Measurements from ENCODE around the gene NUMBL.

NUMBL gene

DNA sequence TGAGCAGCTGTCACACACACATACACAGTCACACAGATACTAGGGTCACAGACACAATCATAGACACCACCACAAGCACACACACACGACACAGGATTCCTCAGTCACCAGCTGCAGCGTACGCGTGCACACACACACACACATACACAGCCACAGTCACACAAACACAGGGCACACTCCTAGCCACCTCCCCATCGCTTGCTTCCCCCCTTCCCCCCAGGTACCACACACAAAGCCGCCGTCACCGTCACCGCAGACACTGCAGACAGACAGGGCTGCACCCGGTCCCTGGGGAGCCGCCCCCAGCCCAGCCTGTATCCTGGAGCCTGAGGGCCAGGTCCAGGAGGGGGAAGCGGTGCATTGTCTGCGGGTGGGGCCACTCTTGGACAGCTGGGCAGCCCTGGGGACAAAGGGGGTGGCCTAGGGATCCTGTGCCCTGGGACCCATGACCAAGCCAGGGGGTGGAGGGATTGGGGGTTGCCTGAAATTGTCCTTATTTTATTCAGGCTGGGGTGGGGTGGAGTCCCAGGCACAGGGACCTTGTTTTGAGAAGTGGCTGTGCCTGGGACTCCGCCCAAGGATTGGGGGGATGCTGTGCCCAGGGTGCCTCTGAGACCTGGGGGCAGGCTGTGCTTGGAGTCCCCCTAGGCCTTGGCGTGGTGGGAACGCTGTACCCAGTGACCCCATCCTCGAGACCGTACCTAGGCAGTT is 957 bp downstream of the NUMBL start:
- no peak for DNase-seq (ENCODE audit: low read depth)

DNA sequence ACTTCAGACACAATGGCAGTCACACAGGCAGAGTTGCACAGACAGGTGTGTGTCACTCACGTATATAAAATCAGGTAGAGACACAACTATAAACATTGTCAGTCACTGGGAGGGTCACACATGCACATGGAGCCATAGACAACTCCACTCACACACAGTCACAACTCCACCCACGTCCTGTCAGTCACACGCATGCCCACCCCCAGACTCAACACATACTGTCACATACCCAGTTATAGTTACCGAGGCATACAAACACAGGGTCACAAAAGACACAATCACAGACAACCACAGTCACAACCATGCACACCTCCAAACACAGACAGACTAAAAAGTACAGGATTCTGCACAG is 1.5 kb downstream of the NUMBL start:
- no peak for DNase-seq (ENCODE audit: low read depth)

DNA sequence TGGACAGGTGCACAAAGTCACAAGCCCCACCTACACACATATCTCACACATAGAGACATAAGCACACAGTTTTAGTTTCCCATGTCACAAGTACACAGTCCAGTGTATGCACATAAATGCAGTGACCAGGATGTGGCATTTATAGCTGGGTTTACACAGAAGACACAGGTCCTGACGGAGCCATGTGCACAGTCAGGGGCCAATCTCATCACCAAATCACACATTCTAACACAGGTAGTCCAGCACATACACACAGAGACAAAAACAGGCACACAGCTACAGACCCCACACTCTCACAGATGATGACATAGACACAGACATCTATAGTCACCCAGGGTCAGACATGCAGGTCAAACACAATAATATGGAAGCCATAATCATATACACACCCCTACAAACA is 2.1 kb downstream of the NUMBL start:
- DNase-seq (ENCODE audit: low read depth), result no peak

DNA sequence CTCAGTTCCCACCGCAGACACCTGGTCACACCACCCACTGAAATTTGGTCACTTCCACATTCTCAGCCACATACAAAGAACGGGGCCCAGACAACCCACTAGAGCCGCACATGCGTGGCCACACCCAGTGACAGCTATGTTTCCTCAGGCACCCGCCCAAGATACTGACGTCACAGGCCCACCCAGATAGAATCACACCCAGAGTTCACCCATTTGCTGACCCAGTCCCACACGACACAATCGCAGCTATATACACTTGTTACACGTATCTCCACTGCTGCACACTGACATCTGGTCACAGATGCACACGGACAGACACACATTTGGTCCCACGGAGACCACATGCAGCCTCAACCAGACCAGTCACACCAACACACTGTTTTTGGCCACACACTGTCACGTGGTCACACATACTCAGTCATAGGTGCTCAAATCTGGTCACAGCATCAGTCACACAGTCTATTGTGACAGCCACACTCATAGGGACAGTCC is 2.9 kb downstream of the NUMBL start:
- peak; percentile 54 for DNase-seq (ENCODE audit: low read depth)

DNA sequence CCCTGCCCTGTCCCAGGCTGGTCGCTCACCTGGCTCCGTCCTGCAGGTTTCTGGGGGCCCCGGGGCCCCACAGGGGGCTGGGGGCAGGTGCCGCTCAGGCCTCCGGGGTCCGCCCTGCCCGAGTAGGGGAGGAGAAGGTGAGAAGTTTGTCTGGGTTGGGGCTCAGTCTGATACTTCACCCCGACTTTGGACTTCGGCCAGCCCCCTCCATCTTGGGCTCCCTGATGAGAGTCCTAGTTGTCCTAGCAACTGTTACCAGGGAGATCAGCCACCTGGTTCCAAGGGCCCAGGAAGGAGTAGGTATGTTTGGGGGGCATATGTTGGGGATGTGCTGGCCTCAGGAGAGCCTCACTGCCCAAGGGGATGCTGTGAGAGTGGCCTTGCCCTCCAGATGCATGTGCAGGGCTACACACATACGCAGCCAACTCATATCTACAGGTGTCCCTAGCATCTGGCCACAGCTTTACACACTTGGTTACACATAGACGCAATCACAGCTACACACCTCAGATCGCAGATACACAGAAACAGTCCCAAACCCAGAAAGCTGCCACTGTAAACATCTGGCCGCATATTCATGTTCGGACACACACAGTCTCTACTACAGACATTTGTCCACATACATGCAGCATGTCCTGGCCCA is 3.4 kb downstream of the NUMBL start:
- DNase-seq (ENCODE audit: low read depth), result no peak

DNA sequence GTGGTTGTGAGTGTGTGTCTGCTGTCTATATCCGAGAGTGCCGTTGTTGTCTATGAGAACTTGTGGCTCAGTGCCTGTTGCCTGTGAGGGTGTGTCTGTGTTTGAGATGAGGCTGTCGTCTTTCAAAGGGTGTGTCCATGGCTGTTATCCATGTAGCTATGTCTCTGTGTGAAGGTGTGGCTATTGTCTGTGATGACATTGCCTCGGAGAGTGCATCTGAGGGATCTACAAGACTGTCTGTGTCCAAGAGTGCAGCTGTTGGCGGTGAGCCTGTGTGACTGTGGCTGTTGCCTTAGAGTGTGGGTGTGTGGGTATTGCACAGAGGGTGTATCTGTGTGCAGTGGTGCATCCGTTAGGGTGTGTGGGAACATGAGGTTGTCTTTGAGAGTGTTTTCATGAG is 4.9 kb downstream of the NUMBL start:
- DNase-seq (ENCODE audit: low read depth), result no peak

DNA sequence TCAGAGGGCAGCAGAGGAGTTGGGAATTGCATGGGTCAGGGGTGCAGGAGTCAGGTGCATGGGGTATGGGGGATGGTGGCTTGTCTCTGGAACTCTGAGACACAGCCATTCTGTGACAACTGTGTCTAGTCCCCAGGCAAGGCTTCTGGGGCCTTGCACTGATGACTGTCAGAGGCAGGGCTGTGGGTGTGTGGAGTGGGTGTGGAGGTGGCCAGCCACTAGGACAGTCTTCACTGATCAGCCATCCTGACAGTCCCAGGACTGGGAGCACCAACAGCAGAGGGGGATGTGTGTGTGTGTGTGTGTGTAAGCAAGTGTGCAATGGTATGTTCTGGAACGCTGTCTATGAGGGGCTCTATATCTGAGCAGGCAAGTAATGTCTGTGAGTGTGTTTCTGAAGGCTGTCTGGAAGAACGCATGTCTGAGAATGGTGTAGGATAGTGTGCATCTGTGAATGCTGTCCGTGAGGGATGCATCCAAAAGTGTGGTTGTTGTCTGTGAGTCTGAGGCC is 5.4 kb downstream of the NUMBL start:
- DNase-seq (ENCODE audit: low read depth), result no peak

DNA sequence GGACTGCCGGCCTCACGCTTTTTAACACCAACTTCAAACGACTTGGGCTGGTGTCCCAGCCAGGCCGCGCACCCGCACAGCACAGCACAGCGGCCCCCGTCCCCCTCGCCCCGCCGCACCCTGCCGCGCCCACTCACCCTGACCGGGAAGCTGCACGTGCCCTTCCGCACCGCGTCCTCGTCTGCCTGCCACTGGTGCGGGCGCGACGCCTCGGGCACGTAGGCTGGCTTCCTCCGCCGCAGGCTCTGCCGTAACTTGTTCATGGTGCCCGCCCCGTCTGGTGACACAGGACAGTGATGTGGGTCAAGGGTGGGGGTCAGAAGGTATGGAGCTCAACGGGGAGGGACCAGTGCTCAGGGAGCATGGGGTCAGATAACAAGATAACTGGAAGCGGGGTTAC is 6.2 kb downstream of the NUMBL start:
- no peak for DNase-seq (ENCODE audit: low read depth)

DNA sequence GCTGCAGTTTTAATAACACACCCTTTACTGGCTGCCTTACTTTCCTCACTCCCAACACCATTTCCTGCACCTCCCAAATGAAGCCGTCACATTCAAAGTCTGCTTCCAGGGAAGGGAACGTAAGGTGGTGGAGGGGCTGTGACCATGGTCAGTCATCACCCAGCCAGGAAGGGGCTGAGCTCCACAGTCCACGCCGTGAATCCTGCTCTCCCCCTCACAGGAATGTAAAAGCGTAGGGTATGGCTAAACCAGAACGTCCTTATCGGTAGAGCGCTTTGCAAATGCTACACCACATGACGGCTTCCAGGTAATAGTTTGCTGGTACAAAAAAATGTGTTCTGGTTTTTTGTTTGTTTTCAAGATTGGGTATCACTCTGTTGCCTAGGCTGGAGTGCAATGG is 7.0 kb downstream of the NUMBL start:
- DNase-seq (ENCODE audit: low read depth), result no peak

DNA sequence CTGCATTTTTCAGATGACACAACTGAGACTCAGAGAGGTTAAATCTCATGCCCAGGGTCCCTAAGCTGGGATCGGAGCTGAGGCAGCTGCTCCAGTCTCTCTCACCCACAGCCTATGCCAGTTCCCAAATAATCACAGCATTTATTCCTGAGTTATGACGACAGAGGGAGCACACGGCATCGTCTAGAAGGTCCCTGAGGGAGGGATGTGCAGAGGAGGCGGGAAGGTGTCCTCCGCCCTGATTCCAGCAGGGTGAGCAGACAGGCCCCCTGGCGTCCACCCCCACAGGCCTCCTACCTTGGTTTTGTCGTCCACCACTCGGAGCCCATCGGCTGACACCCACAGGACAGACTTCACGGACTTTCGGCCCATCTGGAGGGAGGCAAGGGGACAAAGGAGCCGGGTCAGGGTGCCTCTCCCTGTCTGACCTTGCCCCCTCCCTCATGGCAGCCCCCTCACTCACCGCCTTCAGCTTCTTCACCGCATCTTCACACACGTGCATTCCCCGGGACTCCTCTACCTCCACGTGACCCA is 8.0 kb downstream of the NUMBL start:
- DNase-seq (ENCODE audit: low read depth), result no peak

DNA sequence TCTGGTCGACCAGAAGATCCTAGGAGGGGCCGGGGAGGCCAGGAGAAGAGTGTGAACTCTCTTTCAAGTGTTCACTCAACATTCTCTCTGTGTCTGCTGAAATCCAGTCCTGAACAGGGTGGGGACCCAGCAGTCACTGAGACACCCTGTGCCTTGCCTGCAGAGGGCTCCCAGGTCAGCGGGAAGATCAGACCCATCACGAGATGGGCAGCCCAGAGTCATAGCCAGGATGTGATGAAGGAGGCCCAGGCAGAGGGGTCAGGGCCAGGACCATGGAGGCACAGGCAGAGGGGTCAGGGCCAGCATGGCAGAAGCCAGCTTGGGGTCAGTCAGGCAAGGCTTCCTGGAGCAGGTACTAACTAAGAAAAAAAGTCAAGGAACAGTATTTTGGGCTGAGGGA is 9.4 kb downstream of the NUMBL start:
- DNase-seq (ENCODE audit: low read depth), result no peak

DNA sequence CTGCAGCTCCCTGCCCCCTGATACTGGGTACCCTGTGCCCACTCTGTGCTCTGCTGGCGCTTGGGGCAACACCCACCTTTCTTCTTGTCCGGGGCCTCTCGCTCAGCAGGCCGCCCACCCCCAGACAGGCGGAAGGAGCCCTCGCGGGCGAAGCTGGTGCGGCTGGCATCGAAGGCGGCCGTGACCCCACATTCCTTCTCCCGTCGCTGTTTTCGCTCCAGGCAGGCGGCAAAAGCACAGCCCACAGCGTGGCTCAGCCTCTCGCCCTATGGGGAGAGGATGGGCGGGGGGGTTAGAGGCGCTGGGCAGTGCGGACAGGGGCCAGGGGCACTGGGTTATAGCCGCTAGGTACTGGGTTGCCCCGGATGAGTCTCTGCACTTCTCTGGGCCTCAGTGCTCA is 13.3 kb downstream of the NUMBL start:
- no peak for DNase-seq (ENCODE audit: low read depth)

DNA sequence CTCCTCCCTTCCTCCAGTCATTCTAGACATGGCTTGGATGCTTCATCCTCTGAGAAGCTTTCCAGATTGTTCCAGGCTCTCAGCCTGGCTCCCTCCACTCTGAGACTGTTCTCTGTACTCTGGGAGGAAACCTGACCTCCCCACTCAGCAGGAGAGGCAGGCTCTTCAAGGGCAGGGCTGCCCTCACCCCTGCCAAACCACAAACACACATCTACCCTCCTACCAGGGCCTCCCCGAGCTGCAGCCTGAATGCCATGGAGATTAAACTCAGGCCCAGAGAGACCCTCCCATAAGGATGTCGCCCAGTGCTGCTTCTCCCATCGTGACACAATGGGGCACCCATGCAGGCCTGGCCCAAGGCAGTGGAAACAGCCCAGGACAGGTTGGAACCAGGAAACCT is 16.2 kb downstream of the NUMBL start:
- no peak for DNase-seq (ENCODE audit: low read depth)

DNA sequence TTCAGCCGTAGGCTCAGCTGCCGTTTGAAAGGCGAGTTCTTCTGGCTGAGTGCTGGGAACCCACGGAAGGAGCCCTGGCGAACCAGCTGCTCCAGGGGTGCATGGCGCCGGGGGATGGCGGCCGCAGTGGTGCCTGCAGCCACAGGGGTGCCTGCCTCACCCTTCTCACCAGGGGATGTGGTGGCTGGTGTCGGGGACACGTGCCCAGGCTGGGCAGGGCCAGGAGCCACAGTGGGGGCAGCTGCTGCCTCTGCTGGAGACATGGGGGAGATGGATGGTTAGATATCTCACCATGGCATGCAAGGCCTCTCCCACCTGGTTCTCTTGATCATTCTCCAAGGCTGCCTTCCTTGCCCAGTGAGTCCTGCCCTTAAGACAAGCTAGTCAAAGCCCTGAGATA is 17.1 kb downstream of the NUMBL start:
- DNase-seq (ENCODE audit: low read depth), result no peak

DNA sequence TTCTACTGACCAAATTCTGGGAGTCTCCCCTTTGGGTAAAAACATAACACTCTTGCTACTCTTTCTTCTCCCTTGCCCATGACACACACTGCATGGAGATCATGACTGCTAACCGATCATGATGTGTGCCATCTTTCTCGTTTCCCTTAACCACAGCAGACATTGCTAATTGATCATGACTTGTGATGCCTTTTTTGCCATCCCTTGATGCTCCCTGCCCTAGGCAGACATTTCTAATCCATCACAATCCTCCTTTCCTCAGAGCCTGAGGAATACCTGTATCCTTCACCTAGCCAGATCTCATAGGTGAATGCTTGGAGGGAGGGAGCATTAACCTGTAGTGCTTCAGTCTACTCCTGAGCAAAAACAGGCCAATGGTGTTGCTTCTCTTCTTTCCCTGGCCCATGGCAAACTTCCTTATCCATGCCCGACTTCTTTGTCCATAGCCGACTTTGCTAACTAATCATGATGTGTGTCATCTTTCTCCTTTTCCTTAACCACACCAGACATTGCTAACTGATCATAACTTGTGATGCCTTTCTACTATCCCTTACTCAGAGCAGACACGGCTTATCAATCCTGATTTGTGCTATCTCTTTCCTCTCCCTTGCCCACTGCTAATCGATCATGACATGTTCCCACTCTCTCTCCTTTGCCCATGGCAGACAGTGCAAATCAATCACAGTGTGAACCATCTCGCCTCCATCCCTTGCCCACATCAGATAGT is 17.7 kb downstream of the NUMBL start:
- no peak for DNase-seq (ENCODE audit: low read depth)

DNA sequence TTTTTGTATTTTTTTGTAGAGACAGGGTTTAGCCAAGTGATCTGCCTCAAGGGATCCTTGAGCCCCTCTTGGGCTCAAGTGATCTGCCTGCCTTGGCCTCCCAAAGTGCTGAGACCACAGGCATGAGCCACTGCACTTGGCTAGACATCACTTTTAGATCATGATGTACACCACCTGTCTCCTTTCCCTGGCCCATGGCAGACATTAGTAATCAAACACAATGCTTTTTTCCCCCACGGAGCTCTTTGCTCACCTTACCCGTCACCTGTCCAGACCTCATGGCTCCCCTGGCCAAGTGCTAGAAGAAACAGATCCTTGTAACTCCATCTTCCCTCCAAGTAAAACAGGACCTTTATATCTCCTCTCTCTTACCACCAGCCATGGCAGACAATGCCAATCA is 18.4 kb downstream of the NUMBL start:
- DNase-seq (ENCODE audit: low read depth), result no peak

DNA sequence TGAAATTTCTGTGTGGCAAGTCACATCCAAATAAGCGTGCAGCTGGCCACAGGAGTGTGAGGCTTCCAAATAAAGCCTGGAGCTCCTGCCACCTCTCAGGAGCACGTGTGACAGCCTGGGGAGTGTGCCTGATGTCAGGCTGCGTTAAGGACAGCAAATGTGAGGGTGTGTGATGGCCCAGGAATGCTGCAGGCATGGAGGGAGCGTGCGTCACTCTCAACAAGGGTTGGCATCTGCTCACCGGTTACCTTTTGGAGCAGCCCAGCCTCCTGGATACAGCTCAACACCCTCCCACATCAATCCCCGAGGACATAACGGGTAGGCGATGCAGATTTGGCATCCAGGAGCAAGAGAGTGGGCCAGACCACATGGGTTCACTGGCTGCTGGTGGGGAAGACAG is 19.0 kb downstream of the NUMBL start:
- no peak for DNase-seq (ENCODE audit: low read depth)

DNA sequence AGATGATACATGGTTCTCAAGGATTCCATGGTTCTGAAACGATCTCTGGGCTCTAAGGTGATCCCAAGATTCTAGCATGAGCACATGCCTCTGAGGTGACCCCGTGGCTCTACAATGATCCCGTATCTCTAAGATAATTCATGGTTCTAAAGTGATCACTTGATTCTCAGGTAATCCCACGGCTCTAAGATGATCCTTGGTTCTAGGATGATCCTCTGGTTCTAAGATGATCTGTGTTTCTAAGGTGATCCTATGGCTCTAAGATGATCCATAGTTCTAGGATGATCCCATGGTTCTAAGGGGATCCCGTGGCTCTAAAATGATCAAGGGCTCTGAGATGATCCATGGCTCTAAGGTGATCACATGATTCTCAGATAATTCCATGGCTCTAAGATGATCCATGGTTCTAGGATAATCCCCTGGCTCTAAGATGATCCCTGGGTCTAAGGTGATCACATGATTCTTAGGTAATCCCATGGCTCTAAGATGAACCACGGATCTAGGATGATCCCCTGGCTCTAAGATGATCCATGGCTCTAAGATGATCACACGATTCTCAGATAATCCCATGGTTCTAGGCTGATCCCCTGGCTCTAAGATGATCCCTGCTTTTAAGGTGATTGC is 21.3 kb downstream of the NUMBL start:
- DNase-seq (ENCODE audit: low read depth), result no peak

DNA sequence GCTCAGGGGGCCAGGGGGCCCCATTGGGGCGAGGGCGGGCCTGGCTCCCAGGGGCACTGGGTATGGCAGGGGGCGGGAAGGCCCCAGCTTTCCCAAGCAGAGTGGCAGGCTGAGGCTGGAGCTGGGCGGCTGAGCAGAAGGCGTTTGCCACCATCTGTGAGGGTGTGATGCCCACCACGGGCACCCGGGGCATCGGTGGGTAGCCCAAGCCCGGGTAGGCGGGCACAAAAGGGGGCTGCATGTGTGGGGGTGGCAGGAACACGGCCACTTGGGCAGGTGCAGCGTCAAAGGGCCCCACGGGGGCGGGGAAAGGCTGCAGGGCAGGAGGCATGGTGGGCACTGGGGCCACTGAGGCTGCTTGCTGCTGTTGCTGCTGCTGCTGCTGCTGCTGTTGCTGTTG is 22.8 kb downstream of the NUMBL start:
- DNase-seq (ENCODE audit: low read depth), result no peak

DNA sequence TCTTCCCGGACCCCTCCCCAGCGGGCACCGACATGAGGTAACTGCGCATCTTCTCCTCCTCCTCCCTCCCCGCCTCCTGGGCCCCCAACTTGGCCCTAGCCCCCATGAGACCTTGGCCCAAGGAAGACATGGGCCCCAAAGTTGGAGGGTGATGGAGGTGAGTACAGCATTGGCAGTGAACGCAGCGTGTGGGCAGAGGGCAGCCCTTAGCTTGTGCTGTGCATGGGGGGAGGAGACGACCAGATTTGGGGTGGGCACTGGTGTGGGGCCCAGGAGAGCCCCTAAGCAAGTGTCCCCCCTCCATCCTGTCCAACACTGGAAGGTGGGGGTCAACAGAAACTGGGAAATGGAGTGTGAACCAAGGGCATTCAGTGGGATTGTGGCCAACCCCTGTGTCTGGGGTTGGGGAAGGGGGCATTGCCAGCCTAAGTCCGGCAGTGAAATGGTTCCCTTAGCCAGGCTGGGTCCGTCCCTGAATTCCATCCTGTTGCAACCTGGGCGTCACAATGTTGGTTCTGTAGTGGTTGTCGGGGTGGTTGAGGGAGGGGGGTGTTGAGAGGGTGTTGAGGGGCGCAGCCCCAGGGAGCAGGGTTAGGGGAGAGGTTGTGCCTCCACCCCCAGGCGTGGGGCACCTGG is 23.5 kb downstream of the NUMBL start:
- no peak for DNase-seq (ENCODE audit: low read depth)

DNA sequence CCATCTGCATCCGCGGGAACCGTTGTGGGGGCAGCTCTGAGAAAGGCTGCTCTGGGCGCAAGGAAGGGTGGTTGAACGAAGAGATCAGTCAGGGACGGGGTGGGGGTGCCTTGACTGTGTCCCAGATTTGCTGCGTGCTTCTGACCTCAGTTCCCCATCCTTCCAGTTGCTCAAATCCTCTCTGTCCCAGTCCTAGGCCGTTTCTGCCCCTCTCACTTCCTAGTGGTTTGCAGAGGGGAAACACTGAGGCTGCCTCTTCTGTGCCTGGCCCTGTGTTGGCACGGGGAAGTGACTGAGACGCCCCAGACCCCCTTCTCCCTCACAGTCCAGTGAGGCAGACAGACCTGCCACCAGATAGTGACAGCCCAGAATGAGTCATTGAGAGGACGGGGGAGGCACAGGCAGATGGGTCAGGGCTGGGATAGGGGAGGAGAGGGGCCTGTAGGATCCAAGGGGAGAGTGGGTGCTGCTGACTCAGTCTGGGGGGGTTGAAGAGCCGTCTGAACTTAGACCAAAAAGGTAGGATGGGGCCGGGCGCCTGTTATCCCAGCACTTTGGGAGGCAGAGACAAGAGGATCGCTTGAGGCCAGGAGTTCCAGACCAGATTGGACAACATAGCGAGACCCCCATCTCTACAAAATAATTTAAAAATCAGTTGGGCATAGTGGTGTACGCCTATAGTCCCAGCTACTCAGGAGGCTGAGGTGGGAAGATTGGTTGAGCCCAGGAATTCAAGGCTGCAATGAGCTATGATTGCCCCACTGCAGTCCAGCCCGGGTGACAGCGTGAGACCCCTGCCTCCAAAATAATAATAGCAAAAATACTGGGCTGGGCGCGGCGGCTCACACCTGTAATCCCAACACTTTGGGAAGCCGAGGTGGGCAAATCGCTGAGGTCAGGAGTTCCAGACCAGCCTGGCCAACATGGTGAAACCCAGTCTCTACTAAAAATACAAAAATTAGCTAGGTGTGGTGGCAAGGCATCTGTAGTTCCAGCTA is 26.5 kb downstream of the NUMBL start:
- no peak for DNase-seq (ENCODE audit: low read depth)
